ENCODE results near the gene EEPD1.
"Not testable (repeated sequence)": the region's sequence is repeated elsewhere in the genome, so short reads cannot be mapped to it uniquely, and the experiment has no call there.

Gene EEPD1

GRCh38 chr7:36152756-36153570 lies at the start of gene EEPD1:
EEPD1 (plus strand) TSS chr7:36153254; CDS start chr7:36154325, 1,071 bp downstream.
- peak; percentile 92 for DNase-seq

GRCh38 chr7:36103837-36104561 lies 49.1 kb upstream of the EEPD1 start:
- no peak for DNase-seq

- not testable (repeated sequence) for DNase-seq
Observed at GRCh38 chr7:36106972-36107908, 45.8 kb upstream of the EEPD1 start.

- no peak for DNase-seq
Observed at GRCh38 chr7:36107926-36108631, 45.0 kb upstream of the EEPD1 start.

- no peak for DNase-seq
Observed at GRCh38 chr7:36109013-36109627, 43.9 kb upstream of the EEPD1 start.

- DNase-seq: no peak
Observed at GRCh38 chr7:36110584-36110983, 42.5 kb upstream of the EEPD1 start.

- no peak for DNase-seq
Observed at GRCh38 chr7:36112969-36113368, 40.1 kb upstream of the EEPD1 start.

GRCh38 chr7:36114355-36114754 lies 38.7 kb upstream of the EEPD1 start:
- DNase-seq: no peak

GRCh38 chr7:36115448-36116321 lies 37.4 kb upstream of the EEPD1 start:
- no peak for DNase-seq

GRCh38 chr7:36116347-36117202 lies 36.5 kb upstream of the EEPD1 start:
- no peak for DNase-seq

- no peak for DNase-seq
Observed at GRCh38 chr7:36117203-36117840, 35.7 kb upstream of the EEPD1 start.

- DNase-seq: no peak
Observed at GRCh38 chr7:36118344-36118743, 34.7 kb upstream of the EEPD1 start.

GRCh38 chr7:36119005-36119706 lies 33.9 kb upstream of the EEPD1 start:
- no peak for DNase-seq

GRCh38 chr7:36119983-36120646 lies 32.9 kb upstream of the EEPD1 start:
- not testable (repeated sequence) for DNase-seq

GRCh38 chr7:36125630-36126029 lies 27.4 kb upstream of the EEPD1 start:
- DNase-seq: not testable (repeated sequence)

- DNase-seq: no peak
Observed at GRCh38 chr7:36127075-36127740, 25.8 kb upstream of the EEPD1 start.

- DNase-seq: no peak
Observed at GRCh38 chr7:36128448-36129047, 24.5 kb upstream of the EEPD1 start.

All from NCI-H1048 (cell line).